Natural killer cell treated with Interleukin-12 subunit alpha and Interleukin-12 subunit beta and Interleukin-15 and Interleukin-18, amount 100 ng/mL, for 72 hours (primary cell): ENCODE measurements around the gene FGF3. TPM values are rescaled to one million over a fixed set of nuclear protein-coding genes. Genes with fewer than 3 reads are reported as not detected.
A peak's percentile ranks its signal among the peaks of the same experiment; 100 is the strongest.

ENCODE experiments used
- ATAC-seq, 2 donors: fragments of 150-1000 bp; cut with Tn5 transposase in 1 of 2; sonication (Bioruptor Pico), chemical (Tn5 transposase) in 1 of 2; 2 replicates each; pipeline ENCODE4 v1.10.0; 2021
- DNase-seq: peaks from one replicate; pipeline ENCODE4 v3.0.0; 2022; ENCODE audit warnings: low spot score
- H3K27ac Mint-ChIP-seq, 2 donors: 1 replicate in 1 of 2; 2 replicates in 1 of 2; pipeline ENCODE4 v1.8.0; 2022; ENCODE audit warnings: mixed read lengths in 2 of 2, mild to moderate bottlenecking in 1 of 2, moderate library complexity in 1 of 2
- H3K27me3 Mint-ChIP-seq, 2 donors: 1 replicate in 1 of 2; 2 replicates in 1 of 2; pipeline ENCODE4 v1.8.0; 2022; ENCODE audit warnings: mixed read lengths in 2 of 2
- H3K36me3 Mint-ChIP-seq: one replicate; pipeline ENCODE4 v1.8.0; 2022; ENCODE audit warnings: mixed read lengths
- H3K4me1 Mint-ChIP-seq, 2 donors: 1 replicate in 1 of 2; 2 replicates in 1 of 2; pipeline ENCODE4 v1.8.0; 2022; ENCODE audit warnings: low read depth in 2 of 2, mixed read lengths in 2 of 2, mild to moderate bottlenecking in 1 of 2
- H3K4me3 Mint-ChIP-seq: one replicate; pipeline ENCODE4 v1.8.0; 2022; ENCODE audit warnings: mixed read lengths
- H3K9me3 Mint-ChIP-seq: 2 replicates; pipeline ENCODE4 v1.8.0; 2022; ENCODE audit warnings: mixed read lengths
- total RNA-seq, 2 donors: library from RNA; stranded (reverse); gene quantifications; one replicate each; pipeline ENCODE4 v1.2.3, GENCODE V29; 2022

FGF3 gene
- total RNA-seq, 2 donors from 2014 or later: not detected

GRCh38 chr11:69813839-69814238 lies 5.4 kb downstream of the FGF3 start:
- Mint-ChIP-seq H3K4me1 (peaks cover 0 to 6% of the 10 kb centered on the region in 2 donors), H3K27me3 (peaks cover 19 to 22% of the 10 kb centered on the region in 2 donors), H3K36me3 (no peaks in the 10 kb centered on the region), H3K9me3 (no peaks in the 10 kb centered on the region), H3K27ac (no peak overlapping the region), H3K4me3 (no peak overlapping the region)
- ATAC-seq (no peak), DNase-seq (no peak)

- DNase-seq: no peak
- no peaks in the 10 kb centered on the region for H3K36me3 Mint-ChIP-seq
- ATAC-seq: no peak
- no peaks in the 10 kb centered on the region for H3K9me3 Mint-ChIP-seq
- peaks cover 0 to 6% of the 10 kb centered on the region in 2 donors for H3K4me1 Mint-ChIP-seq
- no peak overlapping the region for H3K27ac Mint-ChIP-seq
- no peak overlapping the region for H3K4me3 Mint-ChIP-seq
- peaks cover 22 to 23% of the 10 kb centered on the region in 2 donors for H3K27me3 Mint-ChIP-seq
Observed at GRCh38 chr11:69812946-69813345, 6.3 kb downstream of the FGF3 start.

GRCh38 chr11:69812256-69812655 lies 7.0 kb downstream of the FGF3 start:
- no peak overlapping the region for H3K27ac Mint-ChIP-seq
- H3K9me3 Mint-ChIP-seq: no peaks in the 10 kb centered on the region
- H3K27me3 Mint-ChIP-seq: peaks cover 22 to 30% of the 10 kb centered on the region in 2 donors
- DNase-seq: no peak
- H3K36me3 Mint-ChIP-seq: no peaks in the 10 kb centered on the region
- H3K4me1 Mint-ChIP-seq: peaks cover 0 to 6% of the 10 kb centered on the region in 2 donors
- no peak for ATAC-seq
- H3K4me3 Mint-ChIP-seq: no peak overlapping the region

GRCh38 chr11:69811431-69811830 lies 7.8 kb downstream of the FGF3 start:
- ATAC-seq (no peak), DNase-seq (no peak)
- Mint-ChIP-seq H3K27ac (no peak overlapping the region), H3K4me1 (peaks cover 0 to 6% of the 10 kb centered on the region in 2 donors), H3K36me3 (no peaks in the 10 kb centered on the region), H3K4me3 (no peak overlapping the region), H3K9me3 (no peaks in the 10 kb centered on the region), H3K27me3 (peaks cover 23 to 31% of the 10 kb centered on the region in 2 donors)

- no peak overlapping the region for H3K4me3 Mint-ChIP-seq
- no peaks in the 10 kb centered on the region for H3K9me3 Mint-ChIP-seq
- H3K36me3 Mint-ChIP-seq: no peaks in the 10 kb centered on the region
Observed at GRCh38 chr11:69810289-69811118, 8.7 kb downstream of the FGF3 start.

GRCh38 chr11:69808667-69809086 lies 10.5 kb downstream of the FGF3 start:
- no peak overlapping the region for H3K27ac Mint-ChIP-seq
- ATAC-seq: no peak

More at GRCh38 chr11:69810289-69811118, 8.7 kb downstream of the FGF3 start:
- DNase-seq (no peak), ATAC-seq (peak in 1 of 2 donors; percentile 2)
- Mint-ChIP-seq H3K4me1 (peaks cover 0 to 6% of the 10 kb centered on the region in 2 donors), H3K27me3 (peaks cover 16 to 31% of the 10 kb centered on the region in 2 donors), H3K27ac (no peak overlapping the region)

GRCh38 chr11:69807106-69807815 lies 12.0 kb downstream of the FGF3 start:
- Mint-ChIP-seq H3K9me3 (no peaks in the 10 kb centered on the region), H3K4me1 (no peaks in the 10 kb centered on the region), H3K4me3 (no peak overlapping the region), H3K27me3 (peaks cover 12 to 21% of the 10 kb centered on the region in 2 donors), H3K27ac (no peak overlapping the region), H3K36me3 (no peaks in the 10 kb centered on the region)
- ATAC-seq (no peak), DNase-seq (no peak)

More at GRCh38 chr11:69808667-69809086, 10.5 kb downstream of the FGF3 start:
- Mint-ChIP-seq H3K4me3 (no peak overlapping the region), H3K9me3 (no peaks in the 10 kb centered on the region), H3K27me3 (peaks cover 10 to 24% of the 10 kb centered on the region in 2 donors), H3K4me1 (peaks cover 0 to under 1% of the 10 kb centered on the region in 2 donors), H3K36me3 (no peaks in the 10 kb centered on the region)
- DNase-seq: no peak

- ATAC-seq (no peak), DNase-seq (no peak)
- H3K4me3 Mint-ChIP-seq: no peak overlapping the region
- no peaks in the 10 kb centered on the region for H3K9me3 Mint-ChIP-seq
- no peaks in the 10 kb centered on the region for H3K36me3 Mint-ChIP-seq
- no peak overlapping the region for H3K27ac Mint-ChIP-seq
- peaks cover 9 to 21% of the 10 kb centered on the region in 2 donors for H3K27me3 Mint-ChIP-seq
- no peaks in the 10 kb centered on the region for H3K4me1 Mint-ChIP-seq
Observed at GRCh38 chr11:69804769-69805508, 14.3 kb downstream of the FGF3 start.

- H3K27ac Mint-ChIP-seq: no peak overlapping the region
- no peak overlapping the region for H3K4me3 Mint-ChIP-seq
- H3K9me3 Mint-ChIP-seq: no peaks in the 10 kb centered on the region
- H3K36me3 Mint-ChIP-seq: no peaks in the 10 kb centered on the region
- DNase-seq: no peak
- H3K27me3 Mint-ChIP-seq: peaks cover 4 to 13% of the 10 kb centered on the region in 2 donors
- no peaks in the 10 kb centered on the region for H3K4me1 Mint-ChIP-seq
- ATAC-seq: no peak
Observed at GRCh38 chr11:69803604-69804218, 15.5 kb downstream of the FGF3 start.

GRCh38 chr11:69803022-69803421 lies 16.2 kb downstream of the FGF3 start:
- Mint-ChIP-seq H3K27me3 (peaks cover 4 to 9% of the 10 kb centered on the region in 2 donors), H3K27ac (no peak overlapping the region), H3K36me3 (no peaks in the 10 kb centered on the region), H3K4me3 (no peak overlapping the region), H3K9me3 (no peaks in the 10 kb centered on the region), H3K4me1 (no peaks in the 10 kb centered on the region)
- DNase-seq (no peak), ATAC-seq (no peak)

GRCh38 chr11:69802590-69802989 lies 16.6 kb downstream of the FGF3 start:
- peaks cover 4 to 5% of the 10 kb centered on the region in 2 donors for H3K27me3 Mint-ChIP-seq
- no peak overlapping the region for H3K27ac Mint-ChIP-seq
- H3K4me1 Mint-ChIP-seq: no peaks in the 10 kb centered on the region
- no peaks in the 10 kb centered on the region for H3K36me3 Mint-ChIP-seq
- DNase-seq (no peak), ATAC-seq (no peak)
- H3K4me3 Mint-ChIP-seq: no peak overlapping the region
- no peaks in the 10 kb centered on the region for H3K9me3 Mint-ChIP-seq

GRCh38 chr11:69801513-69802335 lies 17.5 kb downstream of the FGF3 start:
- peaks cover 0 to 4% of the 10 kb centered on the region in 2 donors for H3K27me3 Mint-ChIP-seq
- DNase-seq (no peak), ATAC-seq (no peak)
- no peaks in the 10 kb centered on the region for H3K36me3 Mint-ChIP-seq
- no peak overlapping the region for H3K27ac Mint-ChIP-seq
- no peak overlapping the region for H3K4me3 Mint-ChIP-seq
- H3K9me3 Mint-ChIP-seq: no peaks in the 10 kb centered on the region
- H3K4me1 Mint-ChIP-seq: no peaks in the 10 kb centered on the region
